ENCODE data around the gene CRHR1.
A peak's percentile ranks its signal among the peaks of the same experiment; 100 is the strongest.

Gene CRHR1

DNA sequence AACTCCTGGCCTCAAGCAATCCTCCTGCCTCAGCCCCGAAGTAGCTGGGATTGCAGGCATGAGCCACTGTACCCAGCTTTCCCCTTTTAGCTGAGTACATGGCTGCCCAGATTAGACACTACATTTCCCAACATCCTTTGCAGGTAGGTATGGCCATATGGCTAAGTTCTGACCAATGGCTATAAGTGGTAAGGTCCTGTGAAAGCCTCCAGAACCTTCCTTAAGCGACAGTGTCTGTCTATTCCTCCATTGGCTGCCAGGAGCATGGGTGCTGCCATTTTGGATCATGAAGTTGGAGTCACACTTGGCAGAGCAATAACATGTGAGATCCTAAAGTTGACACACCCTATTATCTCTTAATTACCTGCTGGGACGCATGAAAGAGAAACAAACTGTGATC lies 24.4 kb upstream of the CRHR1 start (continued):
- TF ChIP-seq ZNF391 (tag by site-specific recombination; IDR thresholded peaks at IDR 0.05; ENCODE audit: borderline replicate concordance, low read depth), result no peak
- no peak for TF ChIP-seq BCL11A (tag by site-specific recombination; IDR thresholded peaks at IDR 0.05; ENCODE audit: low read depth)
- TF ChIP-seq, protein P1, sequence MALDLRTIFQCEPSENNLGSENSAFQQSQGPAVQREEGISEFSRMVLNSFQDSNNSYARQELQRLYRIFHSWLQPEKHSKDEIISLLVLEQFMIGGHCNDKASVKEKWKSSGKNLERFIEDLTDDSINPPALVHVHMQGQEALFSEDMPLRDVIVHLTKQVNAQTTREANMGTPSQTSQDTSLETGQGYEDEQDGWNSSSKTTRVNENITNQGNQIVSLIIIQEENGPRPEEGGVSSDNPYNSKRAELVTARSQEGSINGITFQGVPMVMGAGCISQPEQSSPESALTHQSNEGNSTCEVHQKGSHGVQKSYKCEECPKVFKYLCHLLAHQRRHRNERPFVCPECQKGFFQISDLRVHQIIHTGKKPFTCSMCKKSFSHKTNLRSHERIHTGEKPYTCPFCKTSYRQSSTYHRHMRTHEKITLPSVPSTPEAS (tag by site-specific recombination; IDR thresholded peaks at IDR 0.05), result no peak
- TF ChIP-seq ZBTB8A (tag by site-specific recombination; IDR thresholded peaks at IDR 0.05), result no peak

DNA sequence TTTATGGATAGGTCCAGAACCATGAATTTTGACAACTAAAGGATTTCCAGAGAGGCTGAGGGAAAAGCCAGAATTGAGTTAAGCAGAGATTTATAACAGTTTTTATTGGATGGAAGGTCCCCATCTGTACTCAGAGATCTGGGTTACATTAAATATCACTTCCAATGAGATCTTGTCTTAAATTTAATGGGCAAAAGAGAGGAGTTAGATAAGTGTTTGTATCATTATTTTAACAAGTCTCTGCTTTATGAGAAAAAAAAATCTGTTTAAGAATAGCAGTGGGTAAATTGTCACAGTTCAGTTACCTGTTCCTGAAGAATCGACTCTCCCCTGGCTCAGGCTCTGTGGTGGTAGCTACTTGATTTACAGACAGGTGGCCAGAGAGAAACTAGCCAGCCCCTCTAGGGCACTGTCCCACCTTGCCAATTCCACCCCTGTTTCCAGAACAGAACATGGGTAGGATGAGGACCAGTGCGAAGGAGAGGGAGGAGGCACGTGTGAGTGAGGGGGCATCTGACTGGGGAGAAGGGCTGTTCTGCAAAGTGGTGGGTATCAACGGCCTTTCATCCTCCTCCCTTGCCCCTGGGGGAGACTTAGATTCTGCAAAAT lies 22.1 kb upstream of the CRHR1 start:
- no peaks in the 10 kb centered on the region for H3K36me3 ChIP-seq (ENCODE audit: control insufficient read depth in 2 of 2, insufficient read depth in 1 of 2, low read length in 2 of 2)
- no peak for TF ChIP-seq ZNF558 (tag by site-specific recombination; IDR thresholded peaks at IDR 0.05)
- TF ChIP-seq, protein P2, sequence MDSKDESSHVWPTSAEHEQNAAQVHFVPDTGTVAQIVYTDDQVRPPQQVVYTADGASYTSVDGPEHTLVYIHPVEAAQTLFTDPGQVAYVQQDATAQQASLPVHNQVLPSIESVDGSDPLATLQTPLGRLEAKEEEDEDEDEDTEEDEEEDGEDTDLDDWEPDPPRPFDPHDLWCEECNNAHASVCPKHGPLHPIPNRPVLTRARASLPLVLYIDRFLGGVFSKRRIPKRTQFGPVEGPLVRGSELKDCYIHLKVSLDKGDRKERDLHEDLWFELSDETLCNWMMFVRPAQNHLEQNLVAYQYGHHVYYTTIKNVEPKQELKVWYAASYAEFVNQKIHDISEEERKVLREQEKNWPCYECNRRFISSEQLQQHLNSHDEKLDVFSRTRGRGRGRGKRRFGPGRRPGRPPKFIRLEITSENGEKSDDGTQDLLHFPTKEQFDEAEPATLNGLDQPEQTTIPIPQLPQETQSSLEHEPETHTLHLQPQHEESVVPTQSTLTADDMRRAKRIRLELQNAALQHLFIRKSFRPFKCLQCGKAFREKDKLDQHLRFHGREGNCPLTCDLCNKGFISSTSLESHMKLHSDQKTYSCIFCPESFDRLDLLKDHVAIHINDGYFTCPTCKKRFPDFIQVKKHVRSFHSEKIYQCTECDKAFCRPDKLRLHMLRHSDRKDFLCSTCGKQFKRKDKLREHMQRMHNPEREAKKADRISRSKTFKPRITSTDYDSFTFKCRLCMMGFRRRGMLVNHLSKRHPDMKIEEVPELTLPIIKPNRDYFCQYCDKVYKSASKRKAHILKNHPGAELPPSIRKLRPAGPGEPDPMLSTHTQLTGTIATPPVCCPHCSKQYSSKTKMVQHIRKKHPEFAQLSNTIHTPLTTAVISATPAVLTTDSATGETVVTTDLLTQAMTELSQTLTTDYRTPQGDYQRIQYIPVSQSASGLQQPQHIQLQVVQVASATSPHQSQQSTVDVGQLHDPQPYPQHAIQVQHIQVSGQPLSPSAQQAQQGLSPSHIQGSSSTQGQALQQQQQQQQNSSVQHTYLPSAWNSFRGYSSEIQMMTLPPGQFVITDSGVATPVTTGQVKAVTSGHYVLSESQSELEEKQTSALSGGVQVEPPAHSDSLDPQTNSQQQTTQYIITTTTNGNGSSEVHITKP (tag by site-specific recombination; IDR thresholded peaks at IDR 0.05), result peak; percentile 57
- no peaks in the 10 kb centered on the region for H3K4me1 ChIP-seq (ENCODE audit: control insufficient read depth, insufficient read depth, low read length)
- ChIA-PET POLR2A (no interaction called here), CTCF (interaction anchor here (0.7 to 1.0 kb wide), 2 partner anchors 70 to 121 kb away, joined by 3 to 4 read pairs; no protein-coding TSS in a partner anchor)
- no peak overlapping the region for H3K27ac ChIP-seq (ENCODE audit: extremely low read depth, low read depth, low read length)
- H3K4me3 ChIP-seq (ENCODE audit: low read depth, low read length), result no peak overlapping the region
- H3K9me3 ChIP-seq (ENCODE audit: control insufficient read depth, insufficient read depth, low read depth, low read length), result no peaks in the 10 kb centered on the region

DNA sequence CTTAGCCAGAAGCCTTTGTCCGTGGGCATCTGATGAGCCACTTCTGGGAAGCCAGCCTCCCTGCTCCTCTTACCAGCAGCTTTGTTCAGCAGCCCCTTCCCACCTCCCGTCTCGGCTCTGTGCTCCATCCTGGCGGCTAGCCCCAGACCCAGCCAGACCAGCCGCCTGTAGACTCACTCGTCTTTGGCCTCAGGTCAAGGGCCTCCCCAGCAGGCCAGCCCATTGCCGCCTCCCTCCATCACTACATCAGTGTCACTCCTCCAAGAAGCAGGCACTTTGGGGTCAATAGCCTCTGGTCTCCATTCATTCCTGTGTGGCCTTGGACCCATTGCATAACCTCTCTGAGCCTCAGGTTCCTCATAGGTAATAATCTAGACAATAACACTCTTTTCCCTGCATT lies 20.9 kb upstream of the CRHR1 start:
- H3K9me3 ChIP-seq (ENCODE audit: control insufficient read depth, insufficient read depth, low read depth, low read length), result no peaks in the 10 kb centered on the region
- H3K4me1 ChIP-seq (ENCODE audit: control insufficient read depth, insufficient read depth, low read length), result no peaks in the 10 kb centered on the region
- ChIA-PET POLR2A (no interaction called here), CTCF (no interaction called here)
- H3K36me3 ChIP-seq (ENCODE audit: control insufficient read depth in 2 of 2, insufficient read depth in 1 of 2, low read length in 2 of 2), result no peaks in the 10 kb centered on the region
- no peak for TF ChIP-seq GLIS1 (tag by site-specific recombination; IDR thresholded peaks at IDR 0.05)
- 0 out of 2 replicates have a peak, but pooled peaks have one; percentile 21 for TF ChIP-seq ZNF768 (tag by site-specific recombination; IDR thresholded peaks at IDR 0.05)
- H3K4me3 ChIP-seq (ENCODE audit: low read depth, low read length), result no peak overlapping the region
- H3K27ac ChIP-seq (ENCODE audit: extremely low read depth, low read depth, low read length), result no peak overlapping the region

DNA sequence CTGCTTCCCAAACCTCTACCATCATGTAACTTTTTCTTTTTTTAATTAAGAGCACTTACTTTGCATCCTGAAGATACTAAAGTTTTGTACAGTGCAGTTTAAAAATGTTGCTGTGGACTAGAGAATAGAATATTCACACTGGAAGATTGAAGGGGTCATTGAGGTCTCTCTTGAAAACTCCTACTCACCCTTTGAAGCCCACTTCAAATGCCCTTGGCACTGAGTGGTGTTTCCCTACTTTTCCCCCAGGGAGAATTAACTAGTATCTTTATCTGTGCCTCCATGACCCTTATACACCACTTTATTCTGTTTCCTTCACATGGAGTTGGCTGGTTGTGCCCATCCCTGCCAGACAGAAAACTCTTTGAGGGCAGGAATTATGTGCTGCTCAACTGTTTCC lies 19.6 kb upstream of the CRHR1 start:
- no peaks in the 10 kb centered on the region for H3K36me3 ChIP-seq (ENCODE audit: control insufficient read depth in 2 of 2, insufficient read depth in 1 of 2, low read length in 2 of 2)
- CTCF ChIA-PET, result interaction anchor here (0.9 to 4.0 kb wide), 2 partner anchors 19 to 490 kb away, joined by 3 to 29 read pairs; partner anchors contain the start of gene CRHR1
- H3K27ac ChIP-seq (ENCODE audit: extremely low read depth, low read depth, low read length), result no peak overlapping the region
- no peaks in the 10 kb centered on the region for H3K9me3 ChIP-seq (ENCODE audit: control insufficient read depth, insufficient read depth, low read depth, low read length)
- no peak overlapping the region for H3K4me3 ChIP-seq (ENCODE audit: low read depth, low read length)
- POLR2A ChIA-PET, result no interaction called here
- H3K4me1 ChIP-seq (ENCODE audit: control insufficient read depth, insufficient read depth, low read length), result no peaks in the 10 kb centered on the region
- TF ChIP-seq, protein P3, sequence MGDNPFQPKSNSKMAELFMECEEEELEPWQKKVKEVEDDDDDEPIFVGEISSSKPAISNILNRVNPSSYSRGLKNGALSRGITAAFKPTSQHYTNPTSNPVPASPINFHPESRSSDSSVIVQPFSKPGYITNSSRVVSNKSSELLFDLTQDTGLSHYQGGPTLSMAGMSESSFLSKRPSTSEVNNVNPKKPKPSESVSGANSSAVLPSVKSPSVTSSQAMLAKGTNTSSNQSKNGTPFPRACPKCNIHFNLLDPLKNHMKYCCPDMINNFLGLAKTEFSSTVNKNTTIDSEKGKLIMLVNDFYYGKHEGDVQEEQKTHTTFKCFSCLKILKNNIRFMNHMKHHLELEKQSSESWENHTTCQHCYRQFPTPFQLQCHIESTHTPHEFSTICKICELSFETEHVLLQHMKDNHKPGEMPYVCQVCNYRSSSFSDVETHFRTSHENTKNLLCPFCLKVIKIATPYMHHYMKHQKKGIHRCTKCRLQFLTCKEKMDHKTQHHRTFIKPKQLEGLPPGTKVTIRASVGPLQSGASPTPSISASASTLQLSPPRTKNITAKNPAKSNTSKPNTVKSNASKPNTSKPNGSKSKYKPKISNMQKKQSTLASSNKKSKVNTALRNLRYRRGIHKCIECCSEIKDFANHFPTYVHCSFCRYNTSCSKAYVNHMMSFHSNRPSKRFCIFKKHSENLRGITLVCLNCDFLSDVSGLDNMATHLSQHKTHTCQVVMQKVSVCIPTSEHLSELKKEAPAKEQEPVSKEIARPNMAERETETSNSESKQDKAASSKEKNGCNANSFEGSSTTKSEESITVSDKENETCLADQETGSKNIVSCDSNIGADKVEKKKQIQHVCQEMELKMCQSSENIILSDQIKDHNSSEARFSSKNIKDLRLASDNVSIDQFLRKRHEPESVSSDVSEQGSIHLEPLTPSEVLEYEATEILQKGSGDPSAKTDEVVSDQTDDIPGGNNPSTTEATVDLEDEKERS (tag by site-specific recombination; IDR thresholded peaks at IDR 0.05), result no peak
- TF ChIP-seq, protein P2 (tag by site-specific recombination; IDR thresholded peaks at IDR 0.05), result no peak
- TF ChIP-seq SP7 (tag by site-specific recombination; IDR thresholded peaks at IDR 0.05) (no peak), ZNF350 (tag by site-specific recombination; IDR thresholded peaks at IDR 0.05) (no peak), ZNF664 (tag by site-specific recombination; IDR thresholded peaks at IDR 0.05) (no peak), ZFP3 (tag by site-specific recombination; IDR thresholded peaks at IDR 0.05; ENCODE audit: low read depth) (peak; percentile 81)
